AG09319 (cell line): Measurements from ENCODE around the gene CHRNE.
A peak's percentile ranks its signal among the peaks of the same experiment; 100 is the strongest.

ENCODE experiments used
- DNase-seq: peaks from one replicate; pipeline ENCODE4 v3.0.0-alpha.2; 2010; ENCODE audit warnings: low read depth; ENCODE audit errors: extremely low read depth
- CTCF ChIP-seq: IDR thresholded peaks from 2 replicates; pipeline ENCODE4 v1.5.1; 2011; ENCODE audit warnings: low read depth, mild to moderate bottlenecking, inconsistent platforms, low read length, moderate library complexity

The CHRNE gene

GRCh38 chr17:4944554-4945175, 41.8 kb upstream of the CHRNE start:
- TF ChIP-seq CTCF: no peak
- DNase-seq: no peak

GRCh38 chr17:4944163-4944553, 41.3 kb upstream of the CHRNE start:
- no peak for DNase-seq
- no peak for TF ChIP-seq CTCF

GRCh38 chr17:4942760-4943508, 40.0 kb upstream of the CHRNE start:
- TF ChIP-seq CTCF: no peak

GRCh38 chr17:4941319-4941610, 38.4 kb upstream of the CHRNE start:
- DNase-seq: no peak
- no peak for TF ChIP-seq CTCF

More at GRCh38 chr17:4942760-4943508, 40.0 kb upstream of the CHRNE start:
- no peak for DNase-seq

GRCh38 chr17:4940555-4941318, 37.8 kb upstream of the CHRNE start:
- TF ChIP-seq CTCF: no peak
- no peak for DNase-seq

- peak; percentile 99 for DNase-seq
- no peak for TF ChIP-seq CTCF
Observed at GRCh38 chr17:4939796-4940554, 37.1 kb upstream of the CHRNE start, which contains the start of the genes RNF167 and SLC25A11. RNF167 (plus strand) TSS chr17:4940268; CDS start chr17:4940910, 642 bp downstream. SLC25A11 (minus strand) TSS chr17:4940046; CDS start chr17:4939910, 136 bp downstream.
